Stimulated activated CD4-positive, alpha-beta T cell treated with anti-CD3 and anti-CD28 coated beads, Interleukin-1b, Interleukin-23, amount 100 ng/mL, for 48 hours (primary cell): ENCODE results near the gene HOXA10.

Source experiments
- DNase-seq: peaks from one replicate; pipeline ENCODE4 v3.0.0-alpha.2; 2020

Gene HOXA10

DNA sequence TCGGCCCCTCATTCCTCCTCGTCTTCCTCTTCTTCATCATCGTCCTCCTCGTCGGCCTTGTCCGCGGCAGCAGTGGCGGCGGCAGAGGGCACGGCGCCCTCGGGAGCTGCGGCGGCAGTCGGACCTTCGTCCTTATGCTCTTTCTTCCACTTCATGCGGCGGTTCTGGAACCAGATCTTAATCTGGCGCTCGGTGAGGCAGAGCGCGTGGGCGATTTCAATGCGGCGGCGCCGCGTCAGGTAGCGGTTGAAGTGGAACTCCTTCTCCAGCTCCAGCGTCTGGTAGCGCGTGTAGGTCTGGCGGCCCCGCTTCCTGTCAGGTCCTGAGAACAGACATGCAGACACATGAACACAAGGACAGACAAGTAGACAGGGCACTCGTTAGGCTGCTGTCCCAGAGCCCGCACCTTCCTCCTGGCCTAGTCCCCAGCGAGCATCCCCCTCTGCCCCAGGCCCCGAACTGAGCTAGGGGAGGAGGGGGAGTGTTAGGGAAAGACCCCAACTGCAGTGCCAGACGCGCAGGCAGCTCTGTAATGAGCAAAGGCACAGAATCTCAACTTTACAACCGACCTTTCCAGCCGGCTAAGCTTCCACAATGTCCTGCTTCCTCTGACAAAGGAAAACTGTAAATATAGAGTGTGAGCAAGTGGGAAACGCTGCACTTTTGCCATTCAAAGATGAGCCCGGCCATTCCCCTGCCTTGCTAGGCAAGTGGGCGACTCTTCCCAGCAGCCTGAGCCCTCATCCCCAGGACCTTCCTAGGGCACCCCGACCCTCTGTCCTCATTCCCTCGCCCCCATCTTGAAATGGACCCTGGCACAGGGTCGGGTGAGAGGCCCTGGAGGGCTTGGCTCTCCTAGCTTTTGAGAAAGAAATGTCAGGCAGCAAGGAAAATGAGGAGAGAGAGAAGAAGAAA lies 19.0 kb downstream of the HOXA10 start:
- DNase-seq = peak; percentile 41

DNA sequence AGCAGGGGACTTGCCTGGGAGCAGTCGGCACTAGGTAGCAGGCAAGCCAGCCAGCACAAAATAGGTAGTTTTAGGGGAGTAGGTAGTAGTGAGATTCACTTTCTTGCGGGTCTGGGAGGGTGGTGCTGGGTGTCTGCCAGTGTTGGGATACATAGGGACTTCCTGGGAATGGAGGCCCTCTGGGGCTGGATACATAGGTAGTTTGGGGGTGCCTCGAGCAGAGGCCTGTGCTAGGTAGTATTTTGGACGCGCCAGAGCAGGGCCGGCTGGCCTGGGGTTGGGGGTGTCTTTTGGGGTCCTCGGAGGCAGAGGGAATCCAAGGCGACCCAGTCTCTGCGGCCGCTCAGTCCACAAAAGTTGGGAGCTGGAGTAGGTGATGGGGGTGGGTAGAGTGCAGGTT lies 19.8 kb downstream of the HOXA10 start:
- no peak for DNase-seq

DNA sequence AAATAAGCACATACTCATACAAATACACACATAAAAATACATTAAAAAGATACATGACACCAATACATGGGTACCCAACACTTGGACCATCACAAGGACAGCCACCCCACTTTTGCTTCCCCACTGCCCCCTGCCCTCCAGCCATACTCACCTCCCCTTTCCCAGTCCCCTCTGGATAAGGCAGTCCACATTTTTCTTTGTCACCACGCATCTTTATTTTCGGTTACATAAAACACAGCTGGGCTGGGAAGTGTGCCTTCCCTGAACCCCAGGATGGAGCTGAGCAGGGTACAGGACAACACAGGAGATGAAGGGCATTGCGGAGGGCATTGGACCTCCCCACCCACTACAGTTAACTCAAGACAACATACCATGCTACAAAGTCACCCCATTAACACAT lies 20.6 kb downstream of the HOXA10 start:
- DNase-seq = no peak

GRCh38 chr7:27152816-27153442 lies 21.2 kb downstream of the HOXA10 start:
- DNase-seq = no peak

DNA sequence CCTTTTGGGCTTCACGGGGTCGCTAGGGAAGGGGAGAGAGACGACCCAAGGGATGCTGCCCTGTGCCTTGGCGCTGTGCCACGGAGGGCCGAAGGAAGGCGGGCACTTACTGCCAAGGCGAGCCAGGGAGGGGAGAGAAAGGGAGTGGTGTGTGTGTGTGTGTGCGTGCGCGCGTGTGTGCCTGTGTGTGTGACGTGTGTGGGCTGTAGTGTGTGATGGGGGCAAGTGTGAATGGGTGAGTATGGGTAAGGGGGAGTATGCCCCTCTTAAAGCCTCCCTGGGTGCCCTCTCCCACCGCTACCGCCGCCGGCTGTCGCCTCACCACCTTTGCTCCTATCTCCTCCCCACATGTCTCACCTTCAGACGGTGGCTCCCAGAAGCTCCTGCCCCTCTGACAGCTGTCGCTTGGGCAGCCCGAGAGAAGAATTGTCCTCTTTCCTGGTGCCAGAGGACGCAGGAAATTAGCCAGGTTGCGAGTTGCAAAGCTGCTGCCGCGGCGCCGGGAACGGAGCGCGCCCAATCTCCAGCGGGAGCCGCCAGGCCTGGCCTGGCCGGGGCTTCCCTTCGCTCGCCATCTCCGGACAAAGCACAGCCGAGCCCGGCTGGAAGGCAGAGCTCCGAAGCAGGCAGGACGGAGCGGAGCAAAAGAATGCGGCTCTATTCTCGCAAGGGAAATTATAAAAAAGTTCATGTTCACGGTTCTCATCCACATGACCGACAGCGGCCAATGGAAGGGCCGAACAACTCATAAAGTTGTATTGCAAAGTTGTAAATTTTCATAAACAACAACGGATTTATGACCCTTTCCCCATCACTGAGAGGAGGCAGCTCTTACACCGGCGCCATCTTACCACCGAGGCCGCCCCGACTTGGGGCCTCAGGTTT lies 21.9 kb downstream of the HOXA10 start, which contains the start of gene HOXA3:
Gene HOXA3, minus strand, starts transcription at position 653 of the 885 bp plus-strand sequence. CDS start 41,943 bp downstream, outside the sequence.
- no peak for DNase-seq

- DNase-seq = no peak
Measured at GRCh38 chr7:27151341-27151930, 22.7 kb downstream of the HOXA10 start.

DNA sequence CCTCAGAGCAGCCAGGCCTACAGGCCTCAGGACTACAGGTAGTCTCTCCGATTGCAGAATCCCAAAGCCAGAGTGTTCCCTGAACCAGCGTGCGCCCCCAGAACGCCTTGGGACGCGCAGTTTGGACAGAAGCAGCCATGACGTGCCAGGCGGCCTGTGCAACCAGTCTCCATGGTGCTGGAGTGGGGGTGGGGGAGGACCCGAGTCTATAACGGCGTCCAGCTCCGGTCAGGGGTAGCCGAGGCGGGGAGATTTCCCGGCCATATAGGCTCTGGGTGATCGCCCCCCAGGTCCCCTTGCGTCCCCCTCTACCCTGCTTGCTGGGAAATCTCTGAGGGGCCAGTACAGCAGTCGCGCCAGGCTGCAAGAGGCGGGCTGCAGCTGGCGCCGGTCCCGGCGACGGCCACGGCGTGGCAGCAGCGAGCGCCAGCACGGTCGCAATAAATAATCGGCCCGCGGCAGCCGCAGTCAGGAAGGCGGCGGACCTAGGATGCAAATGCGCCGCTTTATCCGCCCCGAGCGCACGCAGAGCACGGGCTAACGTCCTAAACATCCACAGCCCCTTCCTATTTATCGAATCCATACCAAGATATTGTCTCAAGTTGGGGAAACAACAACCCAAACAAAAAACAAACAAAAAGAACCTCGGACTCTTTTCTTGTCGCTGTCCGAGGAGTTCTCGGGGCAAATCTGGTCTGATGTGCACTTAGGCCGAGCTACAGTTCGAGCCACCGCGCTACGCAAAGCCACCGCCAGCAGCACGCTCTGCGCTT lies 23.4 kb downstream of the HOXA10 start:
- peak; percentile 57 for DNase-seq

GRCh38 chr7:27149842-27150567 lies 24.1 kb downstream of the HOXA10 start:
- no peak for DNase-seq

DNA sequence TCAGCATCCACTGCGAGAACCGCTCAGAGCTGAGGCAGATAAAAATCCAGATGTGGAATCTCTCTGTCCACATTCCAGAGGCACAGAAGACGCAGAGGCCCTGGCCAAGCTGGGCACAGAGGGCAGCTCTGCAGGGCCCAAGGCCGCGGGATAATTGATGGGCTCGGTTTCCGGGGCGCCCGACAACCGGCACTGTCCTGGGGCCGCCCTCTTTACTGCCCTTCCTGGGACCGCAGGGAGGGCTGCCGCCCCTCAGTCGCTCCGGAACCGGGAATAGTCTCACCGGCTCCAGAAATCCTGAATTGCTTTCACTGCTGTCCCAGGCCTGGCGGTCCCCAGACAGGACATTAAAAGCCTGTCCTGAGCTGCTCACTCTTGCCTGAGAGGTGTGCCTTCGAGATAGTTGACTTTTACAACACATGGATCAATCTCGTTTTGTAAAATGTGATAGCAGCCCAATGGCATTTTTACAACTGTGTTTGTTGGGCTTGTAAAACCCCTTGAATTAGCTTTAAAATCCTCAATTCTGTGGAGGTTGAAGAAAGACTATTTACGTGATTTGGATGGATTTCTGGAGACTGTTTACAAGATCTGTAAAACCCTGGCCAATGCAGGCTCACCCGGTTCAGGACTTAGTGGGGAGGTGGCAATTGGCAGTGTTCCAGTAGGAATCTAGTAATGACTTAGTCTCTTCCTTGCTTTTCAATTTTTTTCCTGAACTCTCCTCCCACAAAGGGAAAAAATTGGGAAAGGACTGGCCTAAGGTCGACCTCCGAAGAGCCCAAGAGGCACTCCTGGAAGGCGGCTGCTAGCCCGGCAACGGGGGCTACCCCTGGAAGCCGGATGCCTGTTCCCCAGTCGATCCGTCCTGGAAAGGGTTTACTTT lies 25.1 kb downstream of the HOXA10 start:
- DNase-seq = no peak

GRCh38 chr7:27148031-27148755 lies 25.9 kb downstream of the HOXA10 start:
- no peak for DNase-seq

DNA sequence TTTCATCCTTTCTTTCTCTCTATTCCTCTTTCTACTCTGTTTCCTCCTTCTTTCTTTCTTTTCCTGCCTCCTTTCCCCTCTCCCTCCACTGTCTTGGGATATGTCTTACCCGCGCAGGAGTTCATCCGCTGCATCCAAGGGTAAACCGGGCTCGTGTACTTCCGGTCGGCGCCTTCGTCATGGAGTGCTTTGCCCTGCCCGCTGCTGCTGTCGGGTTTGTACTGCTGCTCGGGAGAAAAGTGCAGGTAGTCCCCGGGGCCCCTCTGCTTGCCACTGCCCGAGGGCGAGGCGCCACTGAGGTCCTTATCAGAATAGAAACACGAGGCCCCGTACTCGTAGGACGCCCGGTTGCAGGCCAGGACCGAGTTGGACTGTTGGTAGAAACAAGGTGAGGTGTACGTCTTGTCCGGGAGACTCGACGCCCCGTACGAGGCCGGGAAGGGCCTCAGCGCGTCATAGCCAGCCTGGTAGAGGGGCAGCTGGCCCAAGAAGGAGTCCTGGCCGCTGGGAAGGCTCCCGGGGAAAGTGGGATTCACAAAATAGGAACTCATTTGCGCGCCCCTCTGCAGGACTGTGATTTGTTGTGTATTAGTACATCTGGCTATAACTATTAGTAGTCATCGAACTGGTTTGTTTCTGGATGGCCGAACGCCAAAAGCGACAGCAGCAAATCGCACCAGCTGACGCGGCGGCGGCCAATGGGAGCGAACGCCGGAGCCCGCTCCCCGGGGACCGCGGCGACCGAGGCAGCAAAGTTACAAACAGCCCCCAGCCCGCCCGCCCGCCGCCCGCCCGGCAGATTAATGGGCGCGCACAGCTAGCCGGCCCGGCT lies 26.7 kb downstream of the HOXA10 start, which contains the start of gene HOXA6:
Gene HOXA6, minus strand, starts transcription at position 576 of the 832 bp plus-strand sequence. Its CDS starts 25 bp downstream, at position 551.
- DNase-seq = no peak

DNA sequence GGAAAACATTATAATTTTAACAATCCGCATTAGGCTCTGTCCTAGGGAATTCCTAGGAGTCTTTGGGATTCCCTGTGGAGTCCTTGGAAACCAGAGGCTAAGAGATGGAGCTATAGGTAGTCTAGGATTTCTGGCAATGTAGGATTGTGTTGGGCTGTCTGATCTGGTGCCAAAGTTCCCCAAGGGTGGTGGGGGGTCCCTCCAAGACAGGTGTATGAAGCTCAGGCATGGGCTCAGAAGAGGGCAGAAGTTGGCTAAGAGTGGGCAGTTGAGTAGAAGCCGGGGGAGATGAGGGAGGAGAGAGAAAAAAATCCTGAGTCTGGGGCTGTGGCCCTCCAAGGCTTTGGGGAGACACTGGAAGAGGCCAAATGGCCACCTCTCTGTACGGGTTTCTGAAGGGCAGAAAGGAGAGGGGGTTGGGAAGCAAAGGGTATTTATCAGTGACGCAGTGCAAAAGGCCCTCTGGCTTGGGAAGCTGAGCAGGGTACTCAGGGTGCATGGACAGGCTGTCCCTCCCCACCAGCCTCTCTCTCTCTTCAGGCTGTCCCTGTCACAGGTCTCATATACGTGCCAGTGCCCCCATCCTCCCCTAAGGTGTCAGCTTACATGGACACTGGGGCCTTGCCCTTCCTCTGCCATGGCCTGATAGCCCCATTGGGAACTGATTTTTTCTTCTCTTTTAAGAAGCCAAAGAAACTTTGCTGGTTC lies 27.5 kb downstream of the HOXA10 start:
- no peak for DNase-seq

- no peak for DNase-seq
Measured at GRCh38 chr7:27145914-27146412, 28.2 kb downstream of the HOXA10 start.

DNA sequence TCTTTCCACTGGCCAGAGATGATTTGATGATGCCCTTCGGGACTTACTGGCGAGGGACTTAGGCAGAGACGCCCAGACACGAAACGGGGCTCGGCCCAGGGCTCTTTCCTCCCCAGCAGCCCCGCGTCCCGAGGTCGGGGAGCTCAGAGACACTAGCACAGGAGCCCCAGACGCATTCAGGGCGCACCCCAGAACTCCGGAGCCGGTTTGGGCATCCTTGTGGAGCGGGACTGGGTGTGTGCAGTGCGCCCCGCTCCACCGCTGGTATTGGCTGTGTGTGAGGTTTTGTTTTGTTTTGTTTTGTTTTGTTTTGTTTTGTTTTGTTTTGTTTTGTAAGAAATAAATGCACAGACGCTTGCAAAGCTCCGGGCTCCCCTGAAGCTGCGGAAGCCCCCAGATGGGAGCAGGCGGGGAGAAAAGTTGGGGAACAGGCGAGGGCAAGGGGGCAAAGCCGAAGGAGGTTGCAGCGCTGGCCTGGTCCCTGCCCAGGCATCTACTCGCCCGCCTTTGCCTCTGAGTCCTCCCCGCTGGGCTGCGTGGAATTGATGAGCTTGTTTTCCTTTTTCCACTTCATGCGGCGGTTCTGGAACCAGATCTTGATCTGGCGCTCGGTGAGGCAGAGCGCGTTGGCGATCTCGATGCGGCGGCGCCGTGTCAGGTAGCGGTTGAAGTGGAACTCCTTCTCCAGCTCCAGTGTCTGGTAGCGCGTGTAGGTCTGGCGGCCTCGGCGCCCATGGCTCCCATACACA lies 28.8 kb downstream of the HOXA10 start:
- DNase-seq = no peak

- no peak for DNase-seq
Measured at GRCh38 chr7:27144781-27145164, 29.3 kb downstream of the HOXA10 start.

DNA sequence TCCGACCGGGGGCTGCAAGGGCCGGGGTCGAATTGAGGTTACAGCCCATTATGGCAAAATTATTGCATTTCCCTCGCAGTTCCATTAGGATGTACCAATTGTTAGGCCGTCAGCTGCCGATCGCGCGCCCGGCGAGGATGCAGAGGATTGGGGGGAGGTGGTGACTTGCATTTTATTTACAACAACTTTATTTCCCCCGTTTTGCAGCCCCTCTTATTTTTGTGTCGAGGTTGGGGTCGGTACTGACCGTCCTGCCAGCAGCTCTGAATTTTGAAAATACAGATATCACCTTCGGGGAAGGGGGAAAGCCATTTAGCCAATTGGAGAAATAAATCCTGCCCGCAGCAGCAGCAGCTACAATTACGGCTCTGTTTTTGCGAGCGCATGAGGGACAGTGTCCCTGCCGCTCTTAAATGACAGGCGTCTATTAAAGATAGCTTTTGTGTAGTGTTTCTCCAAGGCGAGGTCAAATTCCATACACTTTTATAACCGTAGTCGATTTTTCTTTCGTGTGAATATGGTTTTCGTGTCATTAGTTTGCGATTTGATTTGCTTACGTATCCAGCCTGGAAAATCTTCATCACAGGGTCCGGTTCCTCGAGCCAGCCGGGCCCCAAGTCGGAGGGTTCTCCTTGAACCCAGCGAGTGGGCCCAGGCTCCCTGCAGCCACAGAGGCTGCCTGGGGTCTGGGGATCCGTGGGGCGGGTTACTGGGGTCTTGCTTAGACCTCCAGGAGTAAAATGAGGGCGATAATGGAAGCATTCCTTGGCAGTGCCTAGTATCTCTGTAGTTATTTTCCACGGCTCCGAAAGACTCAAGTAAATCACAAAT lies 30.0 kb downstream of the HOXA10 start:
- DNase-seq = no peak
